H9 (cell line): ENCODE measurements around the gene STPG3. TPM values are rescaled to one million over a fixed set of nuclear protein-coding genes. Genes with fewer than 3 reads are reported as not detected.
A peak's percentile ranks its signal among the peaks of the same experiment; 100 is the strongest.

Experiments
- DNase-seq: peaks from one replicate; pipeline ENCODE4 v3.0.0-alpha.2; 2017
- H2AFZ ChIP-seq: one replicate; pipeline ENCODE4 v1.6.1; 2013; ENCODE audit warnings: mild to moderate bottlenecking, low read length, control low read depth, moderate library complexity
- H2AK5ac ChIP-seq: 2 replicates; pipeline ENCODE4 v1.6.1; 2013; ENCODE audit warnings: low read length, control low read depth, mixed read lengths; ENCODE audit not compliant: insufficient read length
- H2BK120ac ChIP-seq: one replicate; pipeline ENCODE4 v1.6.1; 2013; ENCODE audit warnings: low read depth, mild to moderate bottlenecking, low read length, control low read depth, inconsistent platforms; ENCODE audit not compliant: poor library complexity, severe bottlenecking
- H2BK12ac ChIP-seq: 2 replicates; pipeline ENCODE4 v1.6.1; 2013; ENCODE audit warnings: low read length, control low read depth, mixed read lengths, low read depth; ENCODE audit not compliant: insufficient read length
- H2BK15ac ChIP-seq: 2 replicates; pipeline ENCODE4 v1.6.1; 2013; ENCODE audit warnings: low read depth, low read length, control low read depth
- H2BK20ac ChIP-seq: one replicate; pipeline ENCODE4 v1.6.1; 2013; ENCODE audit warnings: low read depth, mild to moderate bottlenecking, low read length, control low read depth, inconsistent platforms; ENCODE audit not compliant: poor library complexity, severe bottlenecking
- H2BK5ac ChIP-seq: 2 replicates; pipeline ENCODE4 v1.6.1; 2013; ENCODE audit warnings: low read length, control low read depth, mixed read lengths; ENCODE audit not compliant: insufficient read length
- H3K14ac ChIP-seq: 2 replicates; pipeline ENCODE4 v1.6.1; 2013; ENCODE audit warnings: low read length, control low read depth; ENCODE audit not compliant: insufficient read depth
- H3K18ac ChIP-seq: 2 replicates; pipeline ENCODE4 v1.6.1; 2013; ENCODE audit warnings: low read depth, mild to moderate bottlenecking, mixed read lengths, low read length, control low read depth; ENCODE audit not compliant: insufficient read length
- H3K23ac ChIP-seq: 2 replicates; pipeline ENCODE4 v1.6.1; 2013; ENCODE audit warnings: low read length, control low read depth, mixed read lengths, low read depth; ENCODE audit not compliant: insufficient read length
- H3K23me2 ChIP-seq: 2 replicates; pipeline ENCODE4 v1.6.1; 2013; ENCODE audit warnings: low read depth, mild to moderate bottlenecking, mixed read lengths, low read length, control low read depth; ENCODE audit not compliant: insufficient read length, poor library complexity, severe bottlenecking
- H3K27ac ChIP-seq: 2 replicates; pipeline ENCODE4 v1.5.1; 2013; ENCODE audit warnings: low read length, control low read depth, mixed read lengths, low read depth; ENCODE audit not compliant: insufficient read length
- H3K27me3 ChIP-seq: 2 replicates; pipeline ENCODE4 v1.6.1; 2013; ENCODE audit warnings: low read length, control low read depth, inconsistent platforms; ENCODE audit not compliant: insufficient read depth
- H3K4ac ChIP-seq: 2 replicates; pipeline ENCODE4 v1.6.1; 2013; ENCODE audit warnings: low read depth, mild to moderate bottlenecking, control low read depth, inconsistent platforms, low read length, moderate library complexity
- H3K4me1 ChIP-seq: 2 replicates; pipeline ENCODE4 v1.6.1; 2013; ENCODE audit warnings: low read length, control low read depth, inconsistent platforms; ENCODE audit not compliant: insufficient read depth
- H3K4me2 ChIP-seq: 2 replicates; pipeline ENCODE4 v1.6.1; 2013; ENCODE audit warnings: low read length, control low read depth, mixed read lengths; ENCODE audit not compliant: insufficient read length, insufficient read depth
- H3K56ac ChIP-seq: 2 replicates; pipeline ENCODE4 v1.6.1; 2013; ENCODE audit warnings: low read depth, mild to moderate bottlenecking, mixed read lengths, low read length, control low read depth; ENCODE audit not compliant: insufficient read length
- H3K79me1 ChIP-seq: 2 replicates; pipeline ENCODE4 v1.6.1; 2013; ENCODE audit warnings: low read depth, mild to moderate bottlenecking, moderate library complexity, low read length, control low read depth, inconsistent platforms; ENCODE audit not compliant: insufficient read depth, poor library complexity, severe bottlenecking
- H3K79me2 ChIP-seq: 2 replicates; pipeline ENCODE4 v1.6.1; 2013; ENCODE audit warnings: low read length, control low read depth, inconsistent platforms; ENCODE audit not compliant: insufficient read depth
- H3K9ac ChIP-seq: 2 replicates; pipeline ENCODE4 v1.6.1; 2013; ENCODE audit warnings: low read length, control low read depth, mixed read lengths; ENCODE audit not compliant: insufficient read length; ENCODE audit errors: extremely low read depth
- H3K9me3 ChIP-seq: one replicate; pipeline ENCODE4 v1.6.1; 2013; ENCODE audit warnings: low read depth, low read length, inconsistent platforms; ENCODE audit not compliant: control insufficient read depth
- H3T11ph ChIP-seq: one replicate; pipeline ENCODE4 v1.6.1; 2013; ENCODE audit warnings: mild to moderate bottlenecking, low read length, control low read depth, inconsistent platforms
- H4K20me1 ChIP-seq: one replicate; pipeline ENCODE4 v1.6.1; 2013; ENCODE audit not compliant: control insufficient read depth, insufficient read length, insufficient read depth
- H4K5ac ChIP-seq: 2 replicates; pipeline ENCODE4 v1.6.1; 2013; ENCODE audit warnings: low read depth, mild to moderate bottlenecking, mixed read lengths, low read length, control low read depth; ENCODE audit not compliant: insufficient read length
- H4K8ac ChIP-seq: replicated peaks from 2 replicates; pipeline ENCODE4 v1.6.1; 2013; ENCODE audit warnings: low read length, control low read depth, mixed read lengths, low read depth; ENCODE audit not compliant: insufficient read length
- H4K91ac ChIP-seq: 2 replicates; pipeline ENCODE4 v1.6.1; 2013; ENCODE audit warnings: low read depth, mild to moderate bottlenecking, moderate library complexity, mixed read lengths, low read length, control low read depth; ENCODE audit not compliant: insufficient read length
- H3K27ac Mint-ChIP-seq, 3 experiments: 2 replicates in 2 of 3; 3 replicates in 1 of 3; pipeline ENCODE4 v1.8.0; 2020 to 2021; ENCODE audit warnings: mixed read lengths in 3 of 3, mild to moderate bottlenecking in 1 of 3, moderate library complexity in 1 of 3
- H3K27me3 Mint-ChIP-seq: 2 replicates; pipeline ENCODE4 v1.8.0; 2021; ENCODE audit warnings: low read depth, mild to moderate bottlenecking, moderate library complexity, mixed read lengths
- H3K36me3 Mint-ChIP-seq, 3 experiments: 2 replicates in 2 of 3; 3 replicates in 1 of 3; pipeline ENCODE4 v1.8.0; 2020 to 2021; ENCODE audit warnings: low read depth in 3 of 3, mixed read lengths in 3 of 3; ENCODE audit not compliant: insufficient read depth in 1 of 3
- H3K4me1 Mint-ChIP-seq, 2 experiments: 2 replicates each; pipeline ENCODE4 v1.8.0; 2020; ENCODE audit warnings: mixed read lengths in 2 of 2
- H3K4me3 Mint-ChIP-seq, 2 experiments: 2 replicates in 1 of 2; 3 replicates in 1 of 2; pipeline ENCODE4 v1.8.0; 2020 to 2021; ENCODE audit warnings: mild to moderate bottlenecking in 2 of 2, mixed read lengths in 2 of 2, moderate library complexity in 1 of 2
- H3K9me3 Mint-ChIP-seq, 2 experiments: 2 replicates in 1 of 2; 3 replicates in 1 of 2; pipeline ENCODE4 v1.8.0; 2020; ENCODE audit warnings: mild to moderate bottlenecking in 2 of 2, mixed read lengths in 2 of 2, moderate library complexity in 1 of 2
- WGBS: extraction: QIAGEN DNeasy Blood & Tissue Kit; methylation state at CpG from one replicate; pipeline ENCODE4 v1.1.7; 2013; ENCODE audit warnings: missing lambda C conversion rate, low lambda C conversion rate, mixed read lengths; ENCODE audit not compliant: insufficient read length; ENCODE audit errors: extremely low coverage; 5-methylcytosine and 5-hydroxymethylcytosine counted together
- total RNA-seq: library from RNA; stranded (reverse); gene quantifications from 2 replicates; pipeline ENCODE4 v1.2.1, GENCODE V29; 2021
- TF ChIP-seq, protein P1 (sequence below): fragments of 200-600 bp; sonication (generic); conservative IDR thresholded peaks from 3 replicates; pipeline ENCODE4 v1.8.0; 2021; ENCODE audit warnings: antibody characterized with exemption, mild to moderate bottlenecking

The STPG3 gene
- total RNA-seq, 1 experiment from 2014 or later: not detected

DNA sequence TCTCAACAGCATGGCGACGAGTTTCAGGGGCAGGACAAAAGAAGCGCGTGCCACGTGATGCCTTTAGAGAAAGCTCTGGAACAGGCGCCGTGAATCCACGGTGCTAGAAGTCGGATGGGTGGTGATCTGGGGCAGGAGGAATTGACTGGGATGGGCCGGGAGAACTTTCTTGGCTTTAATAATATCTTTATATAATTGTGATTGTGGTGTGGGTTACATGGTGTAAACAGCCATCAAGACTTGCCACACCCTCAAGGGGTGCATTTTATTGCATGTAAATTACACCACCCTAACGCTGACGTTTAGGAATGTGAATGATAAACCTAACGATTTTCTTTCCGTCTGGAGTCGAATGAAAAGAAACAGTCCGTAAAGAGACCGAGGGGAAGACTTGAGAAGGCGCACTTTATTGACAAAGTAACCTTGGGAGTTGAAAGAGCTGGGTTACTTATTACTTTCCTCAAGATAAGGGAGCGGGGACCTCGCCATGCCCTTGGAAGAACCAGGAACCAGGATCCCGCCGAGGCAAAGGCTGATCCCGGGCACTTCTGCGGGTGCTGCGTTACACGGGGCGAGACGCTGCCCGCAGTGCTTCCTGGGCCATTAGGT is 42.5 kb downstream of the STPG3 start:
- H3K4me2 ChIP-seq: no peak overlapping the region
- H3K4me3 Mint-ChIP-seq: peak overlapping the region in 1 of 2 experiments; percentile 41; a peak in 1 of 5 replicates

More for the DNA sequence above, 42.5 kb downstream of the STPG3 start:
- no peak for DNase-seq
- H3K23ac ChIP-seq: no peak overlapping the region
- no peaks in the 10 kb centered on the region for H3K9me3 ChIP-seq
- TF ChIP-seq, protein P1, sequence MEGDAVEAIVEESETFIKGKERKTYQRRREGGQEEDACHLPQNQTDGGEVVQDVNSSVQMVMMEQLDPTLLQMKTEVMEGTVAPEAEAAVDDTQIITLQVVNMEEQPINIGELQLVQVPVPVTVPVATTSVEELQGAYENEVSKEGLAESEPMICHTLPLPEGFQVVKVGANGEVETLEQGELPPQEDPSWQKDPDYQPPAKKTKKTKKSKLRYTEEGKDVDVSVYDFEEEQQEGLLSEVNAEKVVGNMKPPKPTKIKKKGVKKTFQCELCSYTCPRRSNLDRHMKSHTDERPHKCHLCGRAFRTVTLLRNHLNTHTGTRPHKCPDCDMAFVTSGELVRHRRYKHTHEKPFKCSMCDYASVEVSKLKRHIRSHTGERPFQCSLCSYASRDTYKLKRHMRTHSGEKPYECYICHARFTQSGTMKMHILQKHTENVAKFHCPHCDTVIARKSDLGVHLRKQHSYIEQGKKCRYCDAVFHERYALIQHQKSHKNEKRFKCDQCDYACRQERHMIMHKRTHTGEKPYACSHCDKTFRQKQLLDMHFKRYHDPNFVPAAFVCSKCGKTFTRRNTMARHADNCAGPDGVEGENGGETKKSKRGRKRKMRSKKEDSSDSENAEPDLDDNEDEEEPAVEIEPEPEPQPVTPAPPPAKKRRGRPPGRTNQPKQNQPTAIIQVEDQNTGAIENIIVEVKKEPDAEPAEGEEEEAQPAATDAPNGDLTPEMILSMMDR: no peak
- H4K20me1 ChIP-seq: no peaks in the 10 kb centered on the region
- Mint-ChIP-seq H3K4me1 (peaks cover 18 to 27% of the 10 kb centered on the region in 2 experiments), H3K36me3 (peaks cover 0 to 4% (median 3%) of the 10 kb centered on the region in 3 experiments; a peak in 3 of 7 replicates), H3K9me3 (peaks cover 3 to 9% of the 10 kb centered on the region in 2 experiments), H3K27me3 (peaks cover 40% of the 10 kb centered on the region), H3K27ac (no peak overlapping the region)
- no peaks in the 10 kb centered on the region for H3K79me2 ChIP-seq
- no peaks in the 10 kb centered on the region for H3K79me1 ChIP-seq
- peaks cover 5% of the 10 kb centered on the region; the same call in 1 of the 2 replicates for H3K27me3 ChIP-seq
- H2BK20ac ChIP-seq: no peak overlapping the region
- H2BK120ac ChIP-seq: no peak overlapping the region
- WGBS: no CpG with 5 or more reads among the region's 29 CpGs
- no peak overlapping the region for H2BK5ac ChIP-seq
- no peak overlapping the region for H3T11ph ChIP-seq
- H3K56ac ChIP-seq: no peak overlapping the region
- H4K8ac ChIP-seq: no peak overlapping the region
- no peak overlapping the region for H2AFZ ChIP-seq
- no peak overlapping the region for H2AK5ac ChIP-seq
- H3K27ac ChIP-seq: no peak overlapping the region
- no peak overlapping the region for H3K18ac ChIP-seq
- no peak overlapping the region for H3K4ac ChIP-seq
- H3K23me2 ChIP-seq: peaks cover 3% of the 10 kb centered on the region
- H3K9ac ChIP-seq: no peak overlapping the region
- H4K91ac ChIP-seq: no peak overlapping the region
- H2BK15ac ChIP-seq: no peak overlapping the region
- no peak overlapping the region for H3K14ac ChIP-seq
- no peak overlapping the region for H4K5ac ChIP-seq
- H3K4me1 ChIP-seq: peaks cover 3% of the 10 kb centered on the region; the same call in 1 of the 2 replicates
- no peak overlapping the region for H2BK12ac ChIP-seq
